GM12872 (cell line): ENCODE measurements around the gene KCNAB1.

ENCODE experiments used
- TF ChIP-seq, protein P1 (sequence below): IDR thresholded peaks from 3 replicates; pipeline ENCODE4 v1.5.1; 2011; ENCODE audit warnings: low read depth, mild to moderate bottlenecking, low read length, moderate library complexity; ENCODE audit not compliant: insufficient read depth

Gene KCNAB1

DNA sequence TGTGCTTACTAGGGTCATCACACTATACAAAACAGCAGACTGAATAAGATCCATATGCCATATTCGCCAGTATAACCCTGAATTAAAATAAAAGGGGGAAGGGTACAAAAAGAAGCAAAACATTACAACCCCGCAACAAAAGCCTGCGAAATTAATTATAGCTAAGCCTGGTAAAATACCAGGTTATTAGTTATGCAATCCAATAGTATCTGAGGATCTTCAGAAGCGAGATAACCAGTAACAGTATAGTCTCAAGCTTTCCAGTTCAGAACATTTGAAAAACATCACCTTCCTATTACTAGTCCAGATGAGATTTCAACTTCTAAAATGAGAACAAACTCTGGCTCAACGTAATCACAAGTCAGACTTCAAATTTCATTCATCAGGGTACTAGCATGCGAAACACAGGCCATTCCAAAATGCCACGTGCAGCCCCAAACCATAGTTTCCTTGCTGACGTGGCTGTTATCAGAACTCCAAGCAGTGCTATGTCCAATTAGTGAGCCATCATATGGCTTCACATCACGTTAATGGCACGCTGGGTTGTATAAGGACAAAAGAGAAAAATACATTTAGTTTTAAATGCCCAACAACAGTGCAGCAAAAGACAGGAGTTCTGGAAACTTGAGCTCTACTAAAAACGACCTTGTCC lies 433.5 kb downstream of the KCNAB1 start:
- TF ChIP-seq, protein P1, sequence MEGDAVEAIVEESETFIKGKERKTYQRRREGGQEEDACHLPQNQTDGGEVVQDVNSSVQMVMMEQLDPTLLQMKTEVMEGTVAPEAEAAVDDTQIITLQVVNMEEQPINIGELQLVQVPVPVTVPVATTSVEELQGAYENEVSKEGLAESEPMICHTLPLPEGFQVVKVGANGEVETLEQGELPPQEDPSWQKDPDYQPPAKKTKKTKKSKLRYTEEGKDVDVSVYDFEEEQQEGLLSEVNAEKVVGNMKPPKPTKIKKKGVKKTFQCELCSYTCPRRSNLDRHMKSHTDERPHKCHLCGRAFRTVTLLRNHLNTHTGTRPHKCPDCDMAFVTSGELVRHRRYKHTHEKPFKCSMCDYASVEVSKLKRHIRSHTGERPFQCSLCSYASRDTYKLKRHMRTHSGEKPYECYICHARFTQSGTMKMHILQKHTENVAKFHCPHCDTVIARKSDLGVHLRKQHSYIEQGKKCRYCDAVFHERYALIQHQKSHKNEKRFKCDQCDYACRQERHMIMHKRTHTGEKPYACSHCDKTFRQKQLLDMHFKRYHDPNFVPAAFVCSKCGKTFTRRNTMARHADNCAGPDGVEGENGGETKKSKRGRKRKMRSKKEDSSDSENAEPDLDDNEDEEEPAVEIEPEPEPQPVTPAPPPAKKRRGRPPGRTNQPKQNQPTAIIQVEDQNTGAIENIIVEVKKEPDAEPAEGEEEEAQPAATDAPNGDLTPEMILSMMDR, result no peak

DNA sequence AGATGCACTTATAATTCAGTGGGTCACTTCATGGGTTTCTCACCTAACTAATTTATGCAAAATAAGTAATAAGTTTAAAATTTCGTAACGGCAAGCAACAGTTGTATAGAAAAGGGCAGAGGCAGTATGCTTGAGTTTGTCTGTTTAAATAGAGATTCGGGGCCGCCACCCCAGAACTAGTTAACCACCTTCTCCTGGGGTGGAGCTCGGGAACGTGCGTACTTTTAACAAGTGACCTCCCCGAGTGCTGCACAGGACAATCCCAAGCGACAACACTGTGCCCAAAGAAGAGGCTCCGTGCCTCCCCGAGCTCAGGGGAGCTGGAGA lies 434.1 kb downstream of the KCNAB1 start:
- TF ChIP-seq, protein P1, result no peak

DNA sequence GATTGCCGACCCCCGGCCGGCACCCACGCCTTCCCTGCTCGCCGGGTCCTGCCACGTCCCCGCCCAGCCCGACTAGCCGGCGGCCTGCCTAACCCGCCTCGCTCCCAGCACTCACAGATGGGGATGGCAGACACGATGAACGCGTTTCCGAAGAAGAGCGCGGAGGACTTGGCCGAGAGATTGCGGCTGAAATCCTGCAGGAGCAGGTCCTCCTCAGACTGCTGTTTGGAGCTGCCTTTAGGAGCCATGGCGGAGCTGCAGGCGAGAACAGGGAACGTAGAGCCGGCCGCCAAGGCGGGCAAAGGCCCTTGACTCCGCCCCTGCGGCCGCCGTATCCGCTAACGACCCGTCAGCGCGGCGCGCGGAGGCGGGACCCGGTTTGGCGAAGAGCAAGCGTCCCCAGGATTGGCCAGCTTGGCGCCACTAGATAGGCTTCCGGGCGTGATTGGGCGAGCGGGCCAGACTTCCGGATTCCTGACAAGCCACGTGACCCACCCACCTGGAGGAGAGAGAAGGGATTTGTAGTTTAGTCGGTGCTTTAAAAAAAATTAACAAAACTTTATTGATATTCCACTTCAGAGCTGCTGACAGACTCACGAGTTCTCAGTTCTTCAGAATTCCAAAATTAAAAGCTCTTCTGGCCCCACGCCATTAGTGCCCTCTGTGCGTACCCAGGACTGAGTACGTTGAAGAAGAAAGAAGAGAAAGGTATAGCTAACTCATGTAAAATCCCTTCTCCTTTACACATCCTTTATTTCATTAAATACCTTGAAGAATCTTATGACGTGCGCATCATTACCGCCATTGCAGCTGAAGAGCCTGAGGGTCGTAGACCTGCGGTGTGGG lies 434.7 kb downstream of the KCNAB1 start, which contains the start of gene SSR3:
Gene SSR3, minus strand, starts transcription at position 276 of the 846 bp plus-strand sequence. Its CDS starts 28 bp downstream, at position 248.
- TF ChIP-seq, protein P1, result no peak

DNA sequence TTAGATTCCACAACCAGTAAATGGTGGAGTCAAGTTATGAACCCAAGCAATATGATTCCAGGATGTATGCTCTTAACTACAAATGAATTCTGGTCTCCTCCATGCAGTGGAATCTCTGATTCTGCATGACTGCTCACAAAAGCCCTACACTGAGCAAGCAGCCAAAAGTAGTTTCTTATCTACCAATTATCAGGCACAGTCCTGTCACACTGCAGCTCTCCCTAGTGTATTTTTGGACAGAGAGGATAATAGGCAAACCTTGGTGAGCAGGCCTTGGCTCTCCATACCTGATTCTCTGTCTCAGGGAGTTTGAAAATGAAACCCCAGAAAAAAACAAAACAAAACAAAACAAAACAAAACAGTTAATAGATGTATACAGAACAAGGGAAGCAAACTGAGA lies 438.0 kb downstream of the KCNAB1 start:
- TF ChIP-seq, protein P1, result no peak

DNA sequence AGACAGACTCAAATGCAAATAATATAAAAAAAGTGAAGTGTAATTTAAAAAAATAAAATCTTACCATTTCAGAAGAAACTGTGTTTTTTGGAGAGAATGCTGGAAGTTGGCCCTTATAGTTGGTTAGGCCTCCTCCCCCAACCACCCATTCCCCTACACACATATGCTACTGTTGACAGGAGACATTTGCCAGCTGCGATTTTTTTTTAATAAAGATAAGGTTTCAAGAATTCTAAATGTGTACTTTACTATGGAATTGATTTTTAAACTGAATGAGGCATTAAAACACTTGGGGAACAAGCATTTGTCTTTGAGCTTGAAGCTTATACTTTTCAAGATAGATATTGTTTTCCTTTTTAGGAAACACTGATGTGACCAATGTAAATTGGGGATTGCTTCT lies 438.9 kb downstream of the KCNAB1 start:
- TF ChIP-seq, protein P1, result no peak

DNA sequence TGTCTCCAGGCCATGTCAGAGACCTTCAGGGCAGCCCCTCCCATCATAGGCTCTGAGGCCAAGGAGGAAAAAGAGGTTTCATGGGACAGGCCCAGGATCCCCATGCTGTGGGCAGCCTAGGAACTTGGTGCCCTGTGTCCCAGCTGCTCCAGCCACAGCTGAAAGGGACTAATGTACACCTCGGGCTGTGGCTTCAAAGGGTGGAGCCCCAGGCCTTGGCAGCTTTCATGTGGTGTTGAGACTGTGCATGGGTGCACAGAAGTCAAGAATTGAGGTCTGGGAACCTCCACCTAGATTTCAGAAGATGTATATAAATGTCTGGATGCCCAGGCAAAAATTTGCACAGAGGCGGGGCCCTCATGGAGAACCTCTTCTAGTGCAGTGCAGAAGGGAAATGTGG lies 441.2 kb downstream of the KCNAB1 start:
- TF ChIP-seq, protein P1, result no peak

DNA sequence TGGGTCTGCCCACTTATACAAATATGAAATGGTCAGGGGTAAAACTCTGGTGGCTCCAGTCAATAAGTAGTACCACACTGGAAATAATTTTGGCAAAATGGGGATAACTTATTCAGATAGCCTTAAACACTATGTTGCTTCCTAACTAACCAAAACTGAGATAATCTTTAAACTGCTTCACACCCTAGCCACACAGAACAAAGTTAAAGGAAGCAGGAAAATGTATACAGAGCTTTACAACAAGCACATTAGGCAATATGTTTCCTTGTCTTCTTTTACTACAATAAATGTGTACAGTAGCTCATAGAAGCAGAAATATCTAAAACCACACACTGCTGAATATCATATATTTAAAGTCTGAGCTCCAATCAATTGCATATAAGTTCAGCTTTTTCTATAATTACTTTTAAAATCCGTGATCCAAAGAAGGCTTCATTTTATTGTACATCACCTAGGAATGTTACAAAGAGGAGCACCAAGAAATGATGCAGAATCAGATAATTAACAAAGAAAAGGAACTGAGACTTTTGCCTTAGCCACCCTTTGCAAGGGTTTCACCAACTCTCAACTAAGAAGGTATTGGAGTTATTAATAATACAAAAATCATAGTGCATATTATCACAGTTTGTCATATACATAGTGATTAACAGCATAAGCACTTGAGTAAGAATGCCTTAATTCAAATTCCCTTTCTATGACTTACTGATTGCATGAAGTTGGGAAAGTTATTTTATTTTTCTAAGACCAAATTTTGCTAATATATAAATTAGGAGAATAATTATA lies 443.7 kb downstream of the KCNAB1 start:
- TF ChIP-seq, protein P1, result no peak
